ENCODE results near the gene CPN2. TPM values are rescaled to one million over a fixed set of nuclear protein-coding genes. Genes with fewer than 3 reads are reported as not detected.

The CPN2 gene
- polyA plus RNA-seq, 1 donor from 2014 or later, result not detected

- Histone ChIP-seq H3K27me3 (ENCODE audit: insufficient read depth, low read depth, low read length) (no peaks in the 10 kb centered on the region), H3K27ac (ENCODE audit: low read length) (no peak overlapping the region), H3K9ac (ENCODE audit: low read length) (no peak overlapping the region), H2AFZ (ENCODE audit: low read depth, low read length) (no peak overlapping the region), H4K20me1 (ENCODE audit: insufficient read depth) (no peaks in the 10 kb centered on the region), H3F3A (ENCODE audit: insufficient read depth, low read length, poor library complexity, severe bottlenecking) (no peaks in the 10 kb centered on the region), H3K9me2 (ENCODE audit: insufficient read depth, low read length) (no peaks in the 10 kb centered on the region), H3K4me2 (ENCODE audit: low read length) (no peak overlapping the region), H3K4me3 (ENCODE audit: low read length) (no peak overlapping the region), H3K9me3 (ENCODE audit: low read length) (peaks cover 5% of the 10 kb centered on the region), H3K36me3 (ENCODE audit: insufficient read depth, low read length) (no peaks in the 10 kb centered on the region), H3K79me2 (replicated peaks; ENCODE audit: insufficient read depth, low read length) (no peaks in the 10 kb centered on the region)
- TF ChIP-seq RAD21 (conservative IDR thresholded peaks at IDR 0.05) (no peak), EZH2 (IDR thresholded peaks at IDR 0.05; ENCODE audit: borderline replicate concordance, insufficient read depth, low read length, poor library complexity, severe bottlenecking) (no peak), CTCF (IDR thresholded peaks at IDR 0.05; ENCODE audit: poor library complexity, severe bottlenecking) (no peak), MXI1 (conservative IDR thresholded peaks at IDR 0.05; ENCODE audit: poor library complexity, severe bottlenecking) (no peak), REST (IDR thresholded peaks at IDR 0.05; ENCODE audit: borderline replicate concordance) (no peak), TAF1 (IDR thresholded peaks at IDR 0.05; ENCODE audit: low read depth) (no peak), EP300 (conservative IDR thresholded peaks at IDR 0.05; ENCODE audit: poor library complexity, severe bottlenecking) (no peak), SMC3 (conservative IDR thresholded peaks at IDR 0.05; ENCODE audit: poor library complexity) (no peak), POLR2AphosphoS5 (IDR thresholded peaks at IDR 0.05) (no peak)
These were observed 28.4 kb downstream of the CPN2 start for GRCh38 chr3:194322678-194323211.

- Histone ChIP-seq H3K36me3 (ENCODE audit: insufficient read depth, low read length) (no peaks in the 10 kb centered on the region), H3K4me2 (ENCODE audit: low read length) (no peak overlapping the region)
These were observed 29.2 kb downstream of the CPN2 start for GRCh38 chr3:194321693-194322640.

More at GRCh38 chr3:194321693-194322640, 29.2 kb downstream of the CPN2 start:
- Histone ChIP-seq H3K9me2 (ENCODE audit: insufficient read depth, low read length) (no peaks in the 10 kb centered on the region), H3K4me3 (ENCODE audit: low read length) (no peak overlapping the region), H3K27ac (ENCODE audit: low read length) (no peak overlapping the region), H3K79me2 (replicated peaks; ENCODE audit: insufficient read depth, low read length) (no peaks in the 10 kb centered on the region), H4K20me1 (ENCODE audit: insufficient read depth) (no peaks in the 10 kb centered on the region), H2AFZ (ENCODE audit: low read depth, low read length) (no peak overlapping the region), H3K27me3 (ENCODE audit: insufficient read depth, low read depth, low read length) (peaks cover under 1% of the 10 kb centered on the region), H3K9ac (ENCODE audit: low read length) (no peak overlapping the region), H3K9me3 (ENCODE audit: low read length) (peaks cover 5% of the 10 kb centered on the region), H3F3A (ENCODE audit: insufficient read depth, low read length, poor library complexity, severe bottlenecking) (no peaks in the 10 kb centered on the region)
- TF ChIP-seq SMC3 (conservative IDR thresholded peaks at IDR 0.05; ENCODE audit: poor library complexity) (no peak), TAF1 (IDR thresholded peaks at IDR 0.05; ENCODE audit: low read depth) (no peak), MXI1 (conservative IDR thresholded peaks at IDR 0.05; ENCODE audit: poor library complexity, severe bottlenecking) (no peak), POLR2AphosphoS5 (IDR thresholded peaks at IDR 0.05) (no peak), EZH2 (IDR thresholded peaks at IDR 0.05; ENCODE audit: borderline replicate concordance, insufficient read depth, low read length, poor library complexity, severe bottlenecking) (no peak), REST (IDR thresholded peaks at IDR 0.05; ENCODE audit: borderline replicate concordance) (no peak), RAD21 (conservative IDR thresholded peaks at IDR 0.05) (no peak), EP300 (conservative IDR thresholded peaks at IDR 0.05; ENCODE audit: poor library complexity, severe bottlenecking) (no peak), CTCF (IDR thresholded peaks at IDR 0.05; ENCODE audit: poor library complexity, severe bottlenecking) (no peak)
